Head of caudate nucleus (tissue), 42 donors: ENCODE data around the gene PPARD.
"Not testable (repeated sequence)": the region's sequence is repeated elsewhere in the genome, so short reads cannot be mapped to it uniquely, and the experiment has no call there.

ENCODE experiments used
- DNase-seq, 42 donors: peaks; one replicate each; pipeline versions ENCODE4 v3.0.0 to v3.0.0-alpha.2; 2020 to 2021; ENCODE audit warnings: mixed read lengths in 7 of 42
- intact Hi-C: fragments of 100-400 bp; cut with DNase I; formaldehyde crosslinking; loops from one replicate; pipeline ENCODE4 v1.15.0; 2022

PPARD gene

DNA sequence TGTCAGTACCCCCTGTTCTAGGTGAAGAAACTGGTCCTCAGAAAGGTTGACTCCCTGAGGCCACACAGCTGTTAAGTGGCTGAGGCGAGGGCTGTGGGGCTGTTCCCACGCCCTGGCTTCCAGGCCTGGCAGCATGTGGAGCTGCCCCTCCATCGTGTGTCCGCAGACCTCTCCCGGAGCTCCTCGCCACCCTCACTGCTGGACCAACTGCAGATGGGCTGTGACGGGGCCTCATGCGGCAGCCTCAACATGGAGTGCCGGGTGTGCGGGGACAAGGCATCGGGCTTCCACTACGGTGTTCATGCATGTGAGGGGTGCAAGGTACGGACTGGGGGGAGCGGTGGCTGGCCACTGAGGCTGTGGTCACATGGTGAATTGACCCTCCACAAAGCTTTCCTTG, 77.6 kb downstream of the PPARD start:
- intact Hi-C loops = no loop called here
- no peak for DNase-seq

DNA sequence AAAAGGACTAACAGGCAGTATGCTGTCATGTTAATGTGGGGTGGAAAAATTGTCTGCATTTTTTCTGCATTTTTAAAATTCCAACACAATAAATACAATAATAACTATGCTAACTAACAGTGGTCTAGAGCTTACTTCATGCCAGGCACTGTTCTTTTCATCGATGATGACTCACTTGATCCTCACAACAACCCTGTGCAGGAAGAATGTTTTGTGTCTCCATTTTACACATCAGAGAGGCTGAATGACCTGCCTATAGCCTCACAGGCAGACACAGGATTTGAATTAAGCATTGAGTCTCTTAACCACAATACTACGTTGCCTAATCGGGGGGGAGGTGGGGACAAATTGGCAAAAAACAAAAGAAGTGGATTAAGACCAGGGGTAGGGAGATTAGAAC, 82.9 kb downstream of the PPARD start:
- no peak for DNase-seq
- intact Hi-C loops = no loop called here

- intact Hi-C loops = no loop called here
- DNase-seq = peak in 17 of 42 donors; percentile 15 to 51 (median 24)
Observed at GRCh38 chr6:35426074-35426473, 83.7 kb downstream of the PPARD start.

DNA sequence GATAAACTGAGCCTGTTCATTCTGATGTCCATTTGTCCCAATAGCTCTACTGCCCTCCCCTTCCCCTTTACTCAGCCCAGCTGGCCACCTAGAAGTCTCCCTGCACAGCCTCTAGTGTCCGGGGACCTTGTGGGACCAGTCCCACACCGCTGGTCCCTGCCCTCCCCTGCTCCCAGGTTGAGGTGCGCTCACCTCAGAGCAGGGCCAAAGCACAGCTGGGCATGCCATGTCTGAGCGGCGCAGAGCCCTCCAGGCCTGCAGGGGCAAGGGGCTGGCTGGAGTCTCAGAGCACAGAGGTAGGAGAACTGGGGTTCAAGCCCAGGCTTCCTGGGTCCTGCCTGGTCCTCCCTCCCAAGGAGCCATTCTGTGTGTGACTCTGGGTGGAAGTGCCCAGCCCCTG, 85.1 kb downstream of the PPARD start:
- DNase-seq = no peak
- intact Hi-C loops = no loop called here

GRCh38 chr6:35427851-35428321, 85.5 kb downstream of the PPARD start:
- no peak for DNase-seq
- intact Hi-C loops = no loop called here

- intact Hi-C loops = no loop called here
- no peak for DNase-seq
Observed at GRCh38 chr6:35428421-35429149, 86.2 kb downstream of the PPARD start.

DNA sequence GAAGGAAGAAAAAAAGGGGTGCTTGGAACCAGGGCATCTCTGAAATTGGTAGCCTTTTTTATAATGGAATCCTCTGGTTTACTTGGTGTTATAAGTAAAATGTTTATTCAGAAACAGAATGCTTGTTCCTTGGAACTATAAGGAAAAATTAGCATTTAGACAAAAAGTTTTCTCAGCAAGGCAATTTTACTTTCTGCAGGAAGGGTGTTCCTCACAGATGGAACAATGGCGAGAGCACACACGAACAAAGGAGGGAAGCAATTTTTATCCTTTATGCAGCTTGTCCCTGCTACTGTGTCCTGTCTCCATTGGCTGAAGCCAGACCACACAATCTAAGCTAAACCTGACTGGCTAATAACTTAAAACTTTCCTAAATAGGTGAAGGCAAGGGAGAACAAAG, 87.1 kb downstream of the PPARD start:
- intact Hi-C loops = no loop called here
- no peak for DNase-seq

DNA sequence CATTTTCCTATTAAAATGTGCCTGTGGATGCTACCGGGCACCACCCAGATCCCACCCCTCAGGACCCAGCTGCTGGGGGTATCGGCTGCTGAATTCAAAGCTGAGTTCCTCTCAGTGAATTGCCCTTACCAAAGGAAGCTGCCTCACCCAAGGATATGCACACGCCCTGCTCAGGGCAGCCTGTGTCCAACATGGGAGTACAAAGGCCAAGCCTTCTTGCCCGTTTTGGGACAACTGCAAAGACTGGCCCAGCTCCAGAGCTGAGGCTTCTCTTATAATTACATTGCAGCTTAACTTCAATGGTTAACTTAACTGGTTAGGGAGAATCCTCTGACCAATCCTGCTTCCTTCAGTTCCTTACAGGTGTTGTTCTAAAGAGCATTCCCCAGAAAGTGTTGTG, 89.9 kb downstream of the PPARD start:
- intact Hi-C loops = no loop called here

DNA sequence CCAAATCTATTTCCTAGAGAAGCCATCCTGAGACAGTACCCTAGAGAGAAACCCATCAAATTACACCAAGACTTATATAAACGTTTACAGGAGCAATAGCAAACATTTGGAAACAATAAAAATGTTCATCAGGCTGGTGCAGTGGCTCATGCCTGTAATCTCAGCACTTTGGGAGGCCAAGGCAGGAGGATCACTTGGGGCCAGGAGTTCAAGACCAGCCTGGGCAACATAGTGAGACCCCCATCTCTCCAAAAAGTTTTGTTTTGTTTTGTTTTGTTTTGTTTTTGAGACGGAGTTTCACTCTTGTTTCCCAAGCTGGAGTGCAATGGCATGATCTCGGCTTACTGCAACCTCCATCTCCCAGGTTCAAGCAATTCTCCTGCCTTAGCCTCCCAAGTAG, 90.3 kb downstream of the PPARD start:
- DNase-seq, intact Hi-C loops: not testable (repeated sequence)

More for the DNA sequence above, 89.9 kb downstream of the PPARD start:
- DNase-seq = no peak

- intact Hi-C loops = no loop called here
- no peak for DNase-seq
Observed at GRCh38 chr6:35435074-35435837, 92.9 kb downstream of the PPARD start.

DNA sequence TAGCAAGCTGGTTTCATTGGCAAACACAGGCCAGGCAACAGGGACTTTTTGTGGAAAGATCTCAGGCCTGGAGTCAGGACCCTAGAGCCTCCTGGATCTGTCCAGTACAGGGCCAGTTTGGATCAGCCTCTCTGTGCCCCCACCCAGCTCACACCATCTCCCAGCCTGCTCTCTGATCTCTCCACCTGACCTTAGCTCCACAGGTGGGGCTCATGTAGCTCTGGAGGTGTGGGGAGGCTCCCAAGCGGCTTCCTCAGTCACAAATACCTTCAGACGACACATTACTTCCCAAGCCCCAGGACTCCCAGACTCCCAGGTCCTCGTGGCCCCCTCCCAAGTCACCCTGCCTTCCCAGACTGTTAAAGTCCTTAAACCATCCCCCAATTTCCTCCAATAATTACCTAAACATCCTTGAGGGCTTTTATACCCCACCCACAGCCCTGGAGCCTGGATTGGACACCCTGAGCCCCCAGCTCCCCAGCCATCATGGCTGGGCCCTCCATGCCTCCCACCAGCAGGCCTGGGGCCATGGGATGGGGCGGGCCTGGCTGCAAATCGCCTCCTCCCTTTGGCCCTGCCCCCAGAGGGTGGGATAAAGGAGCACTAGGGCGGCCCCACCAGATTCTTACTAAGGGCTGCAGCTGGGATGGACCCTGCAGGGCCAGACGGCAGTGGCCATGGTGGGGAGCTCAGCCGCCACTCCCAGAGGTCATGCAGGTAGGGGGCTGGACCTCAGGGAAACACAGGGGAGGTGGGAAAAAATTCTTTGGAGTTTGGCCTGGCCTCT, 93.9 kb downstream of the PPARD start:
- DNase-seq = no peak
- intact Hi-C loops = no loop called here

GRCh38 chr6:35438378-35439065, 96.2 kb downstream of the PPARD start:
- DNase-seq, intact Hi-C loops: not testable (repeated sequence)

DNA sequence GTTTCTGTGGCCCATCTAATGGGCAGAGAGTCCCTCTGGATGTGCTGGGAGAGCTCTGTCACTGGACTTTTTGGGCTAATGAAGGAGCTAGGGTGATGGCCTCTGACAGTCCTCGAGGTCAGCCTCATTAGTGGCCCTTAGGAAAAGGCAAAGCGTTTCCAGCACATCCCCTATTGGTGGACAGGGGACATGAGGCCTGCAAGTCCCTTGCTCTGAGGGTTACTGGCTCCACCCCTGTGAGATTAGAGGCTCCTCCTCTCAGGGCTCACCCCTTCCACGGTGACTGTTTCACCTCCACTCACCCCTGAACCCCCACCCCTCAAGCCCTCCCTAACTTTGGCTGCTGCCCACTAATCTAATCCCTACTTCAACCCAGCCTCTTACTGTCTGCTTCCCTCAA, 97.0 kb downstream of the PPARD start:
- no peak for DNase-seq
- intact Hi-C loops = no loop called here

DNA sequence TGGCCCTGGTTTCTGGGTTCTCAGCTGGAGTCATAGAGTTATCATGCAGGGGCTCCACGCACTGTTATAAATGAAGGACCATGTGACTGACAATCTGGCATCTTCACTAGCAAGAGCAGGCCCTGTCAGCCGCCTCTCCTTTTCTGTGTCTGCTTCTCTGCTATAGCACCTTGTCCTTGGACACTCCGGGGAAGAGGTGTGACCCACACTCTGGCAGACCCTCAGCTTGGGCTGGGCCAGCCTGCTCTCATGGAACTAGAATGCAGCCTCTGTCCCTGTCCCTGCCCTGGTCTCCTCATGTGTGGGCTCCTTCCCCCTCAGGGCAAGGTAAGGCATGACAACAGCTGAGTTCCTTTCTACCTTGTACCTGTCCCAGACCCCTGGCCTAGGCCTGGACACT, 98.8 kb downstream of the PPARD start:
- DNase-seq = no peak
- intact Hi-C loops = no loop called here

DNA sequence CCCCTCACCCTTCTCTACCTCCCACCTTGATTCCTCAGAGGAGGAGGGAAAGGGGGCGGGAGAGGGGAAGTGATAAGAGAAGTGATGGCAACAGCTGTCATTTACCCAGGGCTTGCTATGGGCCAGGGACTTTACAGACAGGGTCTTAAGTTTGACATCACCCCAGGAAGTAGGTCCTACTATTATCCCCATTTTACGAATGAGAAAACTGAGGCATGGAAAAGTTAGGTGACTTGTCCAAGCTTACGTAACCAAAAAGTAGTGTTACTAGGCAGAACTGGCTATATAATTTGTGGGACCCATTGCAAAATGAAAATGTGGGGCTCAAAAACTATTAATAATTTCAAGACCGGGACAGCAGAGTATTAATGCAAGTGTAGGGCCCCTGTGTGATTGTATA, 99.3 kb downstream of the PPARD start:
- intact Hi-C loops = no loop called here
- no peak for DNase-seq

GRCh38 chr6:35442693-35443092, 100.3 kb downstream of the PPARD start:
- DNase-seq = no peak
- intact Hi-C loops = no loop called here

GRCh38 chr6:35443341-35444030, 101.1 kb downstream of the PPARD start:
- intact Hi-C loops = no loop called here
- DNase-seq = no peak

- no peak for DNase-seq
- intact Hi-C loops = no loop called here
Observed at GRCh38 chr6:35445691-35446090, 103.3 kb downstream of the PPARD start.

DNA sequence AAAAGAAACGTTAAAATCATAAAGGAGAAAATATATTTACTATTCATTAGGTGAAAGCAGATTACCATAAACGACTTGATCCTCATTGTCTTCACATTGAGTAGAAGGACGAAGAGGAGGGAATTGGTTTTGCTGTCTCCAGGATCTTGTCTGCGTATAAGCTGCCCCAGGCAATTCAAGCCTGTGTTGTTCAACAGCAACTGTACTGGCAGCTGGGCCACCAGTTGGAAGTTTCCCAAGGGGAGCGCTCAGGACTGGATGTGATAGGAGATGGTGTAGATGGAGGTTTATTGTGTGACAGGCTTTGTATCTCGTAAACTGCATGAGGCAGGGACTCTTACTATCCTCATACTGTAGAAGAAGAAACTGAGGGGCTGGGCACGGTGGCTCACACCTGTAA, 105.8 kb downstream of the PPARD start:
- intact Hi-C loops = no loop called here
- no peak for DNase-seq
